NOMO-1 treated with DMSO at 0.1 percent for 48 hours (cell line): ENCODE data around the gene TSFM.
"Not testable (repeated sequence)": the region's sequence is repeated elsewhere in the genome, so short reads cannot be mapped to it uniquely, and the experiment has no call there.

ENCODE experiments used
- DNase-seq: peaks from one replicate; lab custom pipeline; 2025; ENCODE audit not compliant: unreplicated experiment; lab: John Stamatoyannopoulos, UW

The TSFM gene

DNA sequence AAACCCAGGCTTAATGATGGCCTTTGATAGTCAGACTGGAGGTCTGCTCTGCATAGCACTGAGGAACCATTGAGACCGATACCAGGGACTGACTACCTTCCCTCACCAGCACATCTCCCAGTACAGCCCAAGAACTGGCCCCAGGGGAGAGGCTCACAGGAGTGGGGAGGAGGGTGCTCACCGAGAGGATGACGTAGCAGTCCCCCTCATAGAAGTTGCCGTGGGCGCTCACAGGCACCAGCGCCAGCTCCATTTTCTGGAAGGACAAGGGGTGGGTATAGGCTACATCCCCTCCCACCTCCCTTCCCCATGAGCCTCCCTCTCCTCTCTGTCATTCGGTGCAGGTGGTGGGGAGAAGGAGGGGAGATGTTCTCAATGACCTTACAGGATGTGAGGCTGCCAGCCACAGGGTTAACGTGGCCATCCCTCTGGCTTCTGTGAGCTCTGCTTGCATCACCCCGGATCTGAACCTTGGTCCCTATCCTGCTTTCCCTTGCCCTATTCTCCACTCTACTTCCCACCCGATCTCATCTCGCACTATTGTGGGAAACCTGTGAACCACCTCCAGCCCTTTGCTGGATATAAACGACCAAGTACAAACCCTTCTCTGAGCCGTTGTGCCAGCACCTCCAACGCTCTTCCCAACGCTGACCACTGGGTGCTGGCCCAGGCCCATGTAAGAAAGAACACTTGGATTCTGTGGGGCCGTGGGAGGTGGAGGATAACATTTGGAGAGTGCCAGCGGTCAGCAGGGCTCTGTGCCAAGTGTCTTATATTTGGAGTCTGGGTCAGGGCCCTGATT lies 31.6 kb downstream of the TSFM start:
- DNase-seq = no peak

GRCh38 chr12:57815177-57816000 lies 32.8 kb downstream of the TSFM start:
- DNase-seq = no peak

DNA sequence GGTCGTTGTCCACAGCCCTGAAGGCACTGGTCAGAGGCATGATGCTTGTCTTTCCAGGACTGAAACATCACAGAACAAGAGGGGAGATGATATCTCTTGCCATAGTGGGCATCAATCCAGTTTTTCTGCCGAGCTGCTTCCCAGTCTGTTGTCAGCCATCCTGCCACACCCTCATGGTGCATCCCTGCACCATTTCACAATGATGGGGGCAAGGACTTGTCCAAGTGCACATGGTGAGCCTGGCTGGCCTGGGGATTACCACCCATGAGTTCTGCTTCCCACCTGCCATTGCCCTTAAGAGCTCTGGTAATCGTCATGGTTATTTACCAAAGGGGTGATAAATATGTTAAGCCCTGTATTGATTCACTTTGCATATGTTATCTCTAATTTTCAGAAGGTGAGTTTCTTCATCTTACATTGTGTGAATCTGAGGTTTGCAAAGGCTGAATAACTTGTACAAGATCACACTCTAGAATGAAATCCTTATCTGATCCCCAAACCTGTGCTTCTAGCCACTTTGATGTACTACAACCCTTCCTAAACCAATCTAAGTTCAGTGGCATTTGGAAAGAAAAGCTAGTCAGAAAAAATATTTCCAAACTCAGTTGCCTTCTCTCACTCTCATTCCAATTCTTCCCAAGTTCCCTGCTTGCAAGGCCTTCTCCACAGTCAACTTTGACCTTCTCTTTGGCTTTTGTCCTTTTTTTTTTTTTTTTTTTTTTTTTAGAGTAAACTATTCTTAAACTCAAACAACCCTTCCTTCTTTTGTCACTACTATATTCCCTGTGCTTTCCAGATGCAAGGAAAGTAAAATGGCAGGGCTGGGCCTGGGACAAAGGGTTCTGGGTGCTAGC lies 33.6 kb downstream of the TSFM start:
- no peak for DNase-seq

DNA sequence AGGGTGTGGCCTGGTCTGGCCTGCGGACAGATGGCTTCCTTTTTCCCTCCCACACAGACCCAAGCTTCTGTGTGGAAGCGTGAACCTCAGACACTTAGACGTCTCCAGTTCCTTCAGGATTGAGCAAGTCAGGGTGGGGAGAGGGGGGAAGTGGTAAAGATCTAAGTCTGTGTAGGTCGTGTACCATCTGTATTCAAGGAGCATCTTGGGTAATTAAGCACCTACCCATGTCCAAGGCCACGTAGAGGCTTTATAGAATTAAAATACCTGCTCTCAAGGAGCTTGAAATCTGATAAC lies 34.2 kb downstream of the TSFM start:
- DNase-seq = peak; percentile 69

GRCh38 chr12:57817261-57817989 lies 34.8 kb downstream of the TSFM start:
- DNase-seq = no peak

- DNase-seq = not testable (repeated sequence)
Observed at GRCh38 chr12:57817990-57818331, 35.4 kb downstream of the TSFM start.

DNA sequence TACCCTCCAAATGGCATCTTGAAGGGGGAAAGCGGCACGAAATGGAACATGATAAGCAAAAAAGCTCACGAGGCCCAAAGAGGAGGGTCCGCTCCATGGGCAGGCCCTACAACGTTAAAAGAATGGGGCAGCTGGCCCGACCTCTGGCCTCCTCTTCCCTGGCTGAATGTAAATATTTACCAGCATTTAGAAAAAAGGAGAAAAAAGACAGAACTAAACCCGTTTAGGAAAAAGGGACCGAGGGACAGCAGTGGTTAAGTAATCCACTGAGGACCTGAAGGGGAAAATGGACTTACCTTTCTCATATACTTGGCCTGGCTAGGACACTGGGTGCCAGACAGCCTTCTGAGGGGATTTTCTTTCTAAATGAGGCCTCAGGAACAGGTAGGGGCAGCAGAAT lies 37.5 kb downstream of the TSFM start:
- DNase-seq = not testable (repeated sequence)

DNA sequence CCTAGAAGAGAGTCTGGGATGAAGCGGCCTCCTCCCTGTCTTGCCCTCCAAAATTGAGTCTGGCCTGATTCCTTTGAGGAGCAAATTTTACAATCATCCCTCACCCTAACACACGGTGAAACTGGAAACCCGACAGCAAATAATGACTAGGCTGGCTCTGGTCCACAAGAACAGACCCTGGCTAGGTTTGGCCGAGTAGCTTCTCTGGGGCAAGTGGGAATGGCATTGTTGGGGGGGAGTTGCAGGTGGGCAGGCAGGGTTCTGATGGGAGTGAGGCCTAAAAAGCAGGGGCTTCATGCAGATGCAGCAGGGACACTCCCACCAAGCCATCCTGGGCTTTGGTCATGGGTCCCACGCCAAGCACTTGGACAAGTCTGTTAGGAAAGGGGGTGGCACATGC lies 38.4 kb downstream of the TSFM start:
- DNase-seq = not testable (repeated sequence)

DNA sequence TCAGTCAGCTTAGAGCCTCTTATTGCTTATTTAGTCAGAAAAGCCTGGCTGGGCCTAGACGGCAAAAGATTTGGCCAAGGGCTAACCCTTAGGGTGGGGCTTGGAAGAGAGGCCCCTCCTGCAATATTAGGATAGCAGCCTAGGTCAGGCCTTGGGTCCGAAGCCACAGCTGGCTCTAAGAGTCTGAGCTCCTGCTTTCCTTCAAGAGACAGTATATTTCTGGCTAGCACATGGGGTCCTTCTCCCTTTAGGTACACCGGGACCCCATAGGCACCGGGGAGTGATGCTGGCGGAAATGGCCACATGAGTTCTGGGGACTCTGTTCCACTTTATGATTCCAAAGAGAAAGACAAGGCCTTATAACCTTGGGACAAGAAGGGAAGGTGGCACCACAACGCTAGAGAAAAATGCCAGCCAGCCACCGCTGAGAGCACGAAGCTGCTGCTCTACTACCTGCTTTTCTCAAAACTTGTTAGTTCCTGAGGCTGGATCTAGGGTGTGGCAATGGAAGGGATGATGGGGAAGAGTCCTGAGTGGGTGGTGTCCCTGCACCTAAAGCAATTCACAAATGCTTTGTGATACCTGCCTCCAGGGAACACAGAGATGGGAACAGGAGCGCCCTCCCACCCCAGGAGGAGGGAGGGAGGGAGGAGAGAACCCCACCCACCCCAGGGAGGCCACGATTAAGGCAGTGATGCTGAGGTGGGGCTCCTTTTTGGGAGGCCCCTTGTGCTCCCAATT lies 39.1 kb downstream of the TSFM start:
- DNase-seq = no peak

- no peak for DNase-seq
Observed at GRCh38 chr12:57822392-57823130, 40.0 kb downstream of the TSFM start.

DNA sequence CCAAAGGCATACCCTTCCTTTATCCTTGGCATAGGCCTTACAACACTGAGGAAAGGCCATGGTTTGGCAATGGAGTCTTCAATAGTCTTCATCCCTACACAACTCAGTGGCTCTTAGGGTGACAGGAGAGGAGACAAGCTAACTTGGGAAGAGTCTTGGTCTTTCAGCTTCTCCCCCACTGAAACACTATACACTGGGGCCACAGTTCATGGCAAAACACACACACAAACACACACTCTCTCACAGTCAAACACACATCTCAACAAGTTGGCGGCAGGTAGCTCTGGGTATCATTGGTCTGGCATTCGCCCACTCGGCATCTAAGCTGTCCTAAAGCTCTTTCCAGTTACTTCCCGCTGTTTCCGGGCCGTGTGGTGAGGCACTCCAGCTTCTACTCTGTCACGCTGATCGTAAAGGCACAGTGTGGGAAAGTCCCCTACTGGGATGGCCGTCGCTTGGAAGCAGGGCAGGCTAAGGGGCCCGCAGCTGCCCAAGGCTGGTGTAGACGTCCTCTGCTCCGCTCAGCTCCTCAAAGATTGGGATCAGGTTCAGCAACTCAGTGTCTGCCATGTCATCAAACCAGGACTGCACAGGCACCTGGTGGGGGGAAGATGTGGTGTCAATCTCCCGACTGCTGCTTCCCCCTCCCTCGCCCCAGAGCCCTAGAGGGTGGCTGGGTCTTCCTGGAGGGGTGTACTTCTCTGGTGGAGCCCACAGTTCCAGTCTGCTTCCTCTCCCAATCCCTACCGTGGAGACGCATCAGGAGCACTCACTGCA lies 40.7 kb downstream of the TSFM start:
- DNase-seq = no peak

DNA sequence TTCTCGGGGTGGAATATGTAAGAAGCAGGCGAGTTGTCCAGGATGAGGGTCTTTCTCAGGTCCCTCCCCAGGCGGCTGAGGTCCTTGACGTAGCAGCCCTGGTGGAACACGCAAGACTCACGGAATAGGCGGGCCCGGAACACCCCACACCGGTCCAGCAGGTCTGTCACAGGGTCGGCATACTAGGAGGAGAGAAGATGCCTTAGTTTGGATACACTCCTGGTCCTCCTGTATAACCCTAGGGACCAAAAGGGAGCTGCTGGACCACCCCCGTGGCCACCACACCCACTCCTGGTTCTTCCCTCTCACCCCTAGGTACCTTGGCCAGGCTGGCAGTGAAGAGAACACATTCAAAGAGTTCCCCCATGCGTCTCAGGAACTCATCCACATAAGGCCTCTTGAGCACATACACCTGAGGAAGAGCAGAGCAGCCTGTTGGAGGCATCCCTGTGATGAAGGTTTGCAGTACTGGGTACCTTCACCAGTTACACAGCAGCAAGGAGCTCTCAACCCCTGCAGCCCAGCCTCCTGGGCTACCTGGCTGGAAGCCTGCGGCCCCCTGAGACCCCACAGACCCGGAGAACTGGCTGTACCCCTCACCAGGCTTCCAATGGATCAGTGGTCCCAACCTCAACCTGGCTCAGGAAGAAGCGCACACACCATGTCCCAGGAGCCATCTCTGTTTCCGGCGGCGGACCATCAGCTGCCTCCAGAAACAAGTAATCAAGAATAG lies 41.5 kb downstream of the TSFM start:
- no peak for DNase-seq

- no peak for DNase-seq
Observed at GRCh38 chr12:57825451-57825850, 42.9 kb downstream of the TSFM start.

DNA sequence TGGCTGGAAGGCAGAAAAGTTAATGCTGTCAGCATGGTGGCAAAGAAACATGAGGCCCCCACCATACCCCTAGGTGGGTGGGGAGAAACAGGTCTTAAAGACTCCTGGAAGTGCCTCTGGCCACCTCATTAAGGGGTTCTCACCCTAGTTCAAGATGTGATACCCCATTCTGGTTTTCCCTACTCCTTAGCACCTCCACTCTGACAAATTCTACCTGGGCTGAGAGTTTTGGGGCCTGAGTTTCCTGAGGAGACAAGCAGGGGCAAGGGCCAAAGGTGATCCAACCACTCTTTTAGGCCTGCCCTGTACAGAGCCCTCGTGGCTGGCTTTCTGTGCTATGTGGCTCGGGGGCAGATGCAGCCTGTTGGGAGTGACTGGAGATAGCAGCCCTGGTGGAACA lies 43.8 kb downstream of the TSFM start:
- no peak for DNase-seq

- DNase-seq = no peak
Observed at GRCh38 chr12:57826966-57827365, 44.4 kb downstream of the TSFM start.

GRCh38 chr12:57829025-57829777 lies 46.6 kb downstream of the TSFM start:
- DNase-seq = no peak

DNA sequence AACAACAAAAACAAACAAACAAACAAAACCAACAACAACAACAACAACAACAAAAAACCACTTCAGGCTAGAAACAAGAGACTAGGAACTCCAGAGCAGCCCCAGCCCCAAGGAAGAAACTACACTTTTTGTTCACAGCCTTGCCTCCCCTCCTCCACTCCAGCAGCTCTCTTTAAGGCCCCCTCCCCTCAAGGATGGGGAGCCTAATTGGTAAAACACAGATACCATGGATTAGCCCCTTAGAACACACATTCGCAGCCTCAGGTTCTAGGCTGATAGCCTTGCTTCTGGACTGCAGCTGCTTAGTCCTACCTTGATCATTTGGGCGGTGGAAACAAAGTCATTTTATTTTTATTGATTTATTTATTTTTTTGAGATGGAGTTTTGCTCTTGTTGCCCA lies 47.8 kb downstream of the TSFM start:
- DNase-seq = no peak

- DNase-seq = no peak
Observed at GRCh38 chr12:57832966-57833365, 50.4 kb downstream of the TSFM start.
